ENCODE results near the gene FBXO24. TPM values are rescaled to one million over a fixed set of nuclear protein-coding genes. Genes with fewer than 3 reads are reported as not detected.
A peak's percentile ranks its signal among the peaks of the same experiment; 100 is the strongest.

FBXO24 gene
- total RNA-seq, 1 donor from 2014 or later, result 1.0 TPM

- ATAC-seq, result peak; percentile 11
- DNase-seq (ENCODE audit: low spot score), result no peak
These were observed 26.7 kb downstream of the FBXO24 start for GRCh38 chr7:100612730-100613390.

GRCh38 chr7:100613412-100614175 is 27.5 kb downstream of the FBXO24 start:
- ATAC-seq, result no peak
- DNase-seq (ENCODE audit: low spot score), result no peak

GRCh38 chr7:100614308-100614861 is 28.3 kb downstream of the FBXO24 start:
- DNase-seq (ENCODE audit: low spot score) (no peak), ATAC-seq (no peak)

- no peak for ATAC-seq
- no peak for DNase-seq (ENCODE audit: low spot score)
These were observed 34.1 kb downstream of the FBXO24 start for GRCh38 chr7:100620239-100620638.

- DNase-seq (ENCODE audit: low spot score) (no peak), ATAC-seq (no peak)
These were observed 34.7 kb downstream of the FBXO24 start for GRCh38 chr7:100620804-100621203.

- DNase-seq (ENCODE audit: low spot score), result peak; percentile 86
- peak; percentile 75 for ATAC-seq
These were observed 35.4 kb downstream of the FBXO24 start for GRCh38 chr7:100621554-100621953.

GRCh38 chr7:100623951-100624824 is 38.1 kb downstream of the FBXO24 start:
- DNase-seq (ENCODE audit: low spot score), result no peak
- ATAC-seq, result no peak

GRCh38 chr7:100626055-100626454 is 39.9 kb downstream of the FBXO24 start:
- no peak for DNase-seq (ENCODE audit: low spot score)
- no peak for ATAC-seq

- peak; percentile 86 for ATAC-seq
- DNase-seq (ENCODE audit: low spot score), result peak; percentile 93
These were observed 40.6 kb downstream of the FBXO24 start for GRCh38 chr7:100626530-100627237.

GRCh38 chr7:100627238-100627549 is 41.1 kb downstream of the FBXO24 start:
- DNase-seq (ENCODE audit: low spot score), result no peak
- peak; percentile 20 for ATAC-seq

GRCh38 chr7:100629117-100629716 is 43.1 kb downstream of the FBXO24 start:
- no peak for DNase-seq (ENCODE audit: low spot score)
- ATAC-seq, result no peak

- ATAC-seq (no peak), DNase-seq (ENCODE audit: low spot score) (no peak)
These were observed 43.9 kb downstream of the FBXO24 start for GRCh38 chr7:100630066-100630465.

GRCh38 chr7:100632951-100633717 is 47.0 kb downstream of the FBXO24 start:
- DNase-seq (ENCODE audit: low spot score), result no peak

GRCh38 chr7:100639995-100640516 is 53.9 kb downstream of the FBXO24 start:
- DNase-seq (ENCODE audit: low spot score), result no peak
- ATAC-seq, result no peak

More at GRCh38 chr7:100632951-100633717, 47.0 kb downstream of the FBXO24 start:
- ATAC-seq, result peak; percentile 9

- peak; percentile 46 for ATAC-seq
- no peak for DNase-seq (ENCODE audit: low spot score)
These were observed 54.7 kb downstream of the FBXO24 start for GRCh38 chr7:100640517-100641440.

- peak; percentile 75 for ATAC-seq
- peak; percentile 83 for DNase-seq (ENCODE audit: low spot score)
These were observed 55.3 kb downstream of the FBXO24 start, which contains the start of gene TFR2 for GRCh38 chr7:100641463-100641859. TFR2 (minus strand) TSS chr7:100641552; CDS start chr7:100641509, 43 bp downstream.

GRCh38 chr7:100641860-100642533 is 55.9 kb downstream of the FBXO24 start:
- peak; percentile 49 for ATAC-seq

More at GRCh38 chr7:100641860-100642533, 55.9 kb downstream of the FBXO24 start:
- no peak for DNase-seq (ENCODE audit: low spot score)

Data from left lobe of liver (tissue), 2 donors.